Peyer's patch (tissue), 4 donors: ENCODE measurements around the gene RCL1. TPM values are rescaled to one million over a fixed set of nuclear protein-coding genes. Genes with fewer than 3 reads are reported as not detected.

Experiments
- DNase-seq, 3 donors: peaks; one replicate each; pipeline ENCODE4 v3.0.0-alpha.2; 2017 to 2019
- H3K27ac ChIP-seq, 4 donors: fragments of 200-600 bp; sonication (generic); one replicate each; pipeline ENCODE4 v1.5.1; 2016 to 2019
- H3K27me3 ChIP-seq, 2 donors: fragments of 200-600 bp; sonication (generic); one replicate each; pipeline ENCODE4 v1.5.1; 2019
- H3K36me3 ChIP-seq, 3 donors: fragments of 200-600 bp; sonication (generic); one replicate each; pipeline ENCODE4 v1.5.1; 2016 to 2019
- H3K4me1 ChIP-seq, 4 donors: fragments of 200-600 bp; sonication (generic); one replicate each; pipeline ENCODE4 v1.5.1; 2016 to 2019
- H3K4me3 ChIP-seq, 4 donors: fragments of 200-600 bp; sonication (generic); 1 replicate in 3 of 4; 2 replicates in 1 of 4; pipeline ENCODE4 v1.5.1; 2016 to 2019; ENCODE audit warnings: mild to moderate bottlenecking in 1 of 4
- H3K9me3 ChIP-seq, 4 donors: fragments of 200-600 bp; sonication (generic); one replicate each; pipeline ENCODE4 v1.5.1; 2016 to 2019; ENCODE audit warnings: mild to moderate bottlenecking in 1 of 4
- POLR2A ChIP-seq, 2 donors: fragments of 450-650 bp; IDR thresholded peaks; one replicate each; pipeline ENCODE4 v1.5.1; 2017; ENCODE audit warnings: antibody characterized with exemption in 2 of 2, mild to moderate bottlenecking in 2 of 2, moderate library complexity in 2 of 2
- total RNA-seq, 4 donors: library from RNA; depleted of rRNA; stranded (reverse); fragments of >200 nt; gene quantifications; one replicate each; pipeline ENCODE4 v1.1.0, GENCODE V29; 2016
- TF ChIP-seq, protein P1 (sequence below), 6 experiments: fragments of 450-650 bp in 4 of 6; fragments of 200-600 bp in 2 of 6; sonication (generic) in 1 of 6; IDR thresholded peaks; one replicate each; pipeline ENCODE4 v1.5.1; 2017 to 2019; ENCODE audit warnings: antibody characterized with exemption in 6 of 6, mild to moderate bottlenecking in 3 of 6, moderate library complexity in 1 of 6

RCL1 gene
- total RNA-seq, 4 donors from 2014 or later, result 7.4 to 28.1 (median 19.5) TPM

DNA sequence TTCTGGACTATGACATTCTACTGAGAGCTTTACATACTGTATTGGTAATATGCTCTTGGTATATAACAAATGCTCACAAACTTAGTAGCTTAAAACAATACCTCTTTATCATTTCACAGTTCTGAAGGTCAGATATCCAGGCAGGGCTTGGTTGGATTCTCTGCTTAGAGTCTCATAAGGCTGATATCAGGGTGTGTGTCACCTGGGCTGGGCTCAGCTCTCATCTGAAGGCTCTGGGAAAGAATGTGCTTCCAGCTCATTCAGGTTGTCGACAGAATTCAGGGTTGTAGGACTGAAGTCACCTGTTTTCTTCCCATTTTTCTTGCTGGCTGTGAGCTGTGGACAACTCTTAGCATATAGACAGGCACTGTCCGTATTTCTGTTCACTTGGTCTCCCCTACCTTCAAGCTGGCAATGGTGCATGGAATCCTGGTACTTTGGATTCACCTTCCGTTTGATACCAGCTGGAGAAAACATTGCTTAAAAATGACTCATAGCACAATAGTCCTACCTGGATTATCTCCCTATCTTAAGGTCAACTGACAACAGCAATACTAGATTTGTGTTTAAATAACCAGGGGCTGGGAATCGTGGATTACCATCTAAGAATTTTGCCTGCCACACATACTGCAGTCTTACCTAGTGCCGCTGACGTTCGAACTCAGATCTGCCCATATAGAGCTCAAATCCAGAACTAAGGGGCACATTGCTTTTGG, 69.2 kb downstream of the RCL1 start:
- DNase-seq, result peak in 1 of 3 donors; percentile 69
- Histone ChIP-seq H3K36me3 (no peaks in the 10 kb centered on the region), H3K4me1 (peaks cover 0 to 9% (median 0%) of the 10 kb centered on the region in 4 donors), H3K27ac (peak overlapping the region in 3 of 4 donors; percentile 21 to 76 (median 69)), H3K27me3 (no peaks in the 10 kb centered on the region), H3K9me3 (no peaks in the 10 kb centered on the region), H3K4me3 (no peak overlapping the region)
- TF ChIP-seq, protein P1, sequence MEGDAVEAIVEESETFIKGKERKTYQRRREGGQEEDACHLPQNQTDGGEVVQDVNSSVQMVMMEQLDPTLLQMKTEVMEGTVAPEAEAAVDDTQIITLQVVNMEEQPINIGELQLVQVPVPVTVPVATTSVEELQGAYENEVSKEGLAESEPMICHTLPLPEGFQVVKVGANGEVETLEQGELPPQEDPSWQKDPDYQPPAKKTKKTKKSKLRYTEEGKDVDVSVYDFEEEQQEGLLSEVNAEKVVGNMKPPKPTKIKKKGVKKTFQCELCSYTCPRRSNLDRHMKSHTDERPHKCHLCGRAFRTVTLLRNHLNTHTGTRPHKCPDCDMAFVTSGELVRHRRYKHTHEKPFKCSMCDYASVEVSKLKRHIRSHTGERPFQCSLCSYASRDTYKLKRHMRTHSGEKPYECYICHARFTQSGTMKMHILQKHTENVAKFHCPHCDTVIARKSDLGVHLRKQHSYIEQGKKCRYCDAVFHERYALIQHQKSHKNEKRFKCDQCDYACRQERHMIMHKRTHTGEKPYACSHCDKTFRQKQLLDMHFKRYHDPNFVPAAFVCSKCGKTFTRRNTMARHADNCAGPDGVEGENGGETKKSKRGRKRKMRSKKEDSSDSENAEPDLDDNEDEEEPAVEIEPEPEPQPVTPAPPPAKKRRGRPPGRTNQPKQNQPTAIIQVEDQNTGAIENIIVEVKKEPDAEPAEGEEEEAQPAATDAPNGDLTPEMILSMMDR (IDR thresholded peaks at IDR 0.05), result peak in 3 of 6 experiments; percentile 22 to 32 (median 29)
- TF ChIP-seq POLR2A (IDR thresholded peaks at IDR 0.05), result no peak

GRCh38 chr9:4862506-4863250, 69.9 kb downstream of the RCL1 start:
- Histone ChIP-seq H3K9me3 (no peaks in the 10 kb centered on the region), H3K4me3 (no peak overlapping the region), H3K4me1 (peaks cover 0 to 9% (median 0%) of the 10 kb centered on the region in 4 donors), H3K36me3 (no peaks in the 10 kb centered on the region), H3K27me3 (no peaks in the 10 kb centered on the region), H3K27ac (peak overlapping the region in 2 of 4 donors; percentile 69 to 76)
- DNase-seq, result no peak
- TF ChIP-seq, protein P1 (IDR thresholded peaks at IDR 0.05), result no peak
- no peak for TF ChIP-seq POLR2A (IDR thresholded peaks at IDR 0.05)

GRCh38 chr9:4864234-4864661, 71.5 kb downstream of the RCL1 start:
- no peak for DNase-seq
- Histone ChIP-seq H3K4me1 (peaks cover 0 to 9% (median 0%) of the 10 kb centered on the region in 4 donors), H3K27me3 (no peaks in the 10 kb centered on the region), H3K9me3 (no peaks in the 10 kb centered on the region), H3K27ac (no peak overlapping the region), H3K36me3 (no peaks in the 10 kb centered on the region), H3K4me3 (no peak overlapping the region)
- TF ChIP-seq, protein P1 (IDR thresholded peaks at IDR 0.05), result no peak
- no peak for TF ChIP-seq POLR2A (IDR thresholded peaks at IDR 0.05)

DNA sequence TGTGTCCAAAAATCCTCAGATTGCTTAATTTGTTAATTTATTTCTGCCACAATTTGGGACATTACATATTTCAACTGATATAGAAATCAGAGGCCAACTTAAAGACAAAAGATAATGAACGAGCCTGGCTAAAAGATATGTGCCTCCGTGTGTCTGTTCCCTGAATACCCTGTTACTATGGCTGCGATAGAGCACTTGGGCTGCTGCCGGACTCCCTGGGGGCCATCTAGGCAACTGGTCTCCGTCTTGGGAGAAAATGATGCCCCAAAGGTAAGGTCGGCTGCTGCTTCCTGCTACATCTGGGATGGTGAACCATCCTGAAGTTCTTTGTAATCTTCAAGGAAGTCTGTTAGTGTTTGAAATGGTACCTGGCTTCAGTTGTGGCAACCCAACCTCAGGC, 72.0 kb downstream of the RCL1 start:
- no peaks in the 10 kb centered on the region for H3K27me3 ChIP-seq
- no peak for TF ChIP-seq POLR2A (IDR thresholded peaks at IDR 0.05)
- TF ChIP-seq, protein P1 (IDR thresholded peaks at IDR 0.05), result no peak
- H3K9me3 ChIP-seq, result no peaks in the 10 kb centered on the region
- no peak overlapping the region for H3K4me3 ChIP-seq
- no peak overlapping the region for H3K27ac ChIP-seq
- DNase-seq, result no peak
- peaks cover 0 to 9% (median 0%) of the 10 kb centered on the region in 4 donors for H3K4me1 ChIP-seq
- no peaks in the 10 kb centered on the region for H3K36me3 ChIP-seq

GRCh38 chr9:4865681-4866080, 72.9 kb downstream of the RCL1 start:
- Histone ChIP-seq H3K36me3 (no peaks in the 10 kb centered on the region), H3K9me3 (no peaks in the 10 kb centered on the region), H3K27me3 (no peaks in the 10 kb centered on the region), H3K4me1 (peaks cover 0 to 9% (median 0%) of the 10 kb centered on the region in 4 donors), H3K27ac (no peak overlapping the region), H3K4me3 (no peak overlapping the region)
- TF ChIP-seq POLR2A (IDR thresholded peaks at IDR 0.05), result no peak
- TF ChIP-seq, protein P1 (IDR thresholded peaks at IDR 0.05), result no peak
- no peak for DNase-seq
